ENCODE measurements around the gene TPSG1.

DNA sequence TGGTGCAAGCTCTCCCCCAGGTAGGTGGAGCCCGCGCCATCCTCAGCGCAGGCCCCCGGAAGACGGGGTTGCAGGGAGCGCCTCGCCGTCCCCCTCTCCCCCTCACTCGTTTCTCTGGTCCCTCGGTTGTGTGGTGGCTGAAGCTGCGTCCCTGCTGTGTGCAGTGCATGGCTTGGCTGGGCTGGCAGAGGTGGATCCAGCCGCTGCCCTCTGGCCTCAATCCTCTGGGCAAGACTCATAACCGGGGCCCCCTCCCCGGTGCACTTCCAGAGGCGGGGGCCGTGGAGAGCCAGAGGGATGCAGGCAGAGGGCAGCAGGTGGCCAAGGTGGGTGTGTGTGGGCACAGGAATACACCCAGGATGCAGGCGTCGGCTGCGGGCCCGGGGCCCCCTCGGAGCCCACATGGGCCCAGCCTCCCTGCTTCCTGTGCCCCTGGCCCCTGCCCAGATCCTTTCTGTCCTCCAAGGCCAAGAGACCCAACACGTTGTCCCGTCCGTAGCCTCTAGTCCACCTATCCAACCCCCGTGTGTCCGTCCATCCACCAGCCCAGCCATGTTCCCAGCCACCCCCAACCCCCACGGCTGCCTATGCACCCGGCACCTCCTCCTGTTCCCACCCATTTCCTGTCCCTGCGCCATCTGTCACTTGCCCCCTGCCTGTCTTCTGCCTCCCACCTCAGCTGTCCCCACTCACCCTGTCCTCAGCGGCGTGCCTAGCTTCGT is 9.3 kb downstream of the TPSG1 start:
- TF ChIP-seq, protein P1, sequence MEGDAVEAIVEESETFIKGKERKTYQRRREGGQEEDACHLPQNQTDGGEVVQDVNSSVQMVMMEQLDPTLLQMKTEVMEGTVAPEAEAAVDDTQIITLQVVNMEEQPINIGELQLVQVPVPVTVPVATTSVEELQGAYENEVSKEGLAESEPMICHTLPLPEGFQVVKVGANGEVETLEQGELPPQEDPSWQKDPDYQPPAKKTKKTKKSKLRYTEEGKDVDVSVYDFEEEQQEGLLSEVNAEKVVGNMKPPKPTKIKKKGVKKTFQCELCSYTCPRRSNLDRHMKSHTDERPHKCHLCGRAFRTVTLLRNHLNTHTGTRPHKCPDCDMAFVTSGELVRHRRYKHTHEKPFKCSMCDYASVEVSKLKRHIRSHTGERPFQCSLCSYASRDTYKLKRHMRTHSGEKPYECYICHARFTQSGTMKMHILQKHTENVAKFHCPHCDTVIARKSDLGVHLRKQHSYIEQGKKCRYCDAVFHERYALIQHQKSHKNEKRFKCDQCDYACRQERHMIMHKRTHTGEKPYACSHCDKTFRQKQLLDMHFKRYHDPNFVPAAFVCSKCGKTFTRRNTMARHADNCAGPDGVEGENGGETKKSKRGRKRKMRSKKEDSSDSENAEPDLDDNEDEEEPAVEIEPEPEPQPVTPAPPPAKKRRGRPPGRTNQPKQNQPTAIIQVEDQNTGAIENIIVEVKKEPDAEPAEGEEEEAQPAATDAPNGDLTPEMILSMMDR (conservative IDR thresholded peaks at IDR 0.05; ENCODE audit: low read length): no peak
- no peak for TF ChIP-seq EZH2phosphoT487 (IDR thresholded peaks at IDR 0.05; ENCODE audit: borderline replicate concordance)

All from Loucy (cell line).